HuH-7 (cell line): ENCODE measurements around the gene DRC7.

ENCODE experiments used
- DNase-seq: peaks from one replicate; pipeline ENCODE4 v3.0.0; 2011; ENCODE audit warnings: low spot score

DRC7 gene

GRCh38 chr16:57676553-57677085, 18.0 kb upstream of the DRC7 start:
- DNase-seq, result no peak

- no peak for DNase-seq
These were observed 16.8 kb upstream of the DRC7 start for GRCh38 chr16:57677622-57678369.

GRCh38 chr16:57679016-57679415, 15.6 kb upstream of the DRC7 start:
- no peak for DNase-seq

DNA sequence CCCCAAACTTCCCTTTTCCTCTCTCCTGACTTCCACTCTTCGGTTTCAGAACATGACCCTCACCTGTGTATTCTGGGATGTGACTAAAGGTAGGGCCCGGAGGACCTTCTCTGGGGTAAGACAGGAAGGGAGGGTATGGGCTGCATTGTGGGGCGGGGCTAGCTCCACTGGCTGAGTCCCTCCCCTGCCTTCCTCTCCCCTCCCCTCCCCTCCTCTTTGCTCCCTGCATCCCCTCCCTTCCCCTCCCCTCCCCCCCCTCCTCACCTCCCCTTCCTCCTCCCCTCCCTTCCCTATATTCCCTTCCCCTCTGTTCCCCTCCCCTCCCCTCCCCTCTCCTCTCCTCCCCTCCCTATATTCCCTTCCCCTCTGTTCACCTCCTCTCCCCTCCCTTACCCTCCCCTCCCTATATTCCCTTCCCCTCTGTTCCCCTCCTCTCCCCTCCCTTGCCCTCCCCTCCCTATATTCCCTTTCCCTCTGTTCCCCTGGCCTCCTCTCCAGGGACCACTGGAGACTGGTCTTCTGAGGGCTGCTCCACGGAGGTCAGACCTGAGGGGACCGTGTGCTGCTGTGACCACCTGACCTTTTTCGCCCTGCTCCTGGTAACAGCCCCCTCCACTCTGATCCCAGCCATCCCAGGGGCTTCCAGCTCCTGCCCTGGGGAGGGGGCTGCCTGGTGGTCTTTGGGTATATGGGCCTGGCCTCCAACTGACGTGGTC, 14.7 kb upstream of the DRC7 start:
- DNase-seq, result no peak

- DNase-seq, result no peak
These were observed 13.7 kb upstream of the DRC7 start for GRCh38 chr16:57680842-57681375.

- no peak for DNase-seq
These were observed 12.5 kb upstream of the DRC7 start for GRCh38 chr16:57681950-57682728.

GRCh38 chr16:57682809-57683635, 11.6 kb upstream of the DRC7 start:
- DNase-seq, result no peak

DNA sequence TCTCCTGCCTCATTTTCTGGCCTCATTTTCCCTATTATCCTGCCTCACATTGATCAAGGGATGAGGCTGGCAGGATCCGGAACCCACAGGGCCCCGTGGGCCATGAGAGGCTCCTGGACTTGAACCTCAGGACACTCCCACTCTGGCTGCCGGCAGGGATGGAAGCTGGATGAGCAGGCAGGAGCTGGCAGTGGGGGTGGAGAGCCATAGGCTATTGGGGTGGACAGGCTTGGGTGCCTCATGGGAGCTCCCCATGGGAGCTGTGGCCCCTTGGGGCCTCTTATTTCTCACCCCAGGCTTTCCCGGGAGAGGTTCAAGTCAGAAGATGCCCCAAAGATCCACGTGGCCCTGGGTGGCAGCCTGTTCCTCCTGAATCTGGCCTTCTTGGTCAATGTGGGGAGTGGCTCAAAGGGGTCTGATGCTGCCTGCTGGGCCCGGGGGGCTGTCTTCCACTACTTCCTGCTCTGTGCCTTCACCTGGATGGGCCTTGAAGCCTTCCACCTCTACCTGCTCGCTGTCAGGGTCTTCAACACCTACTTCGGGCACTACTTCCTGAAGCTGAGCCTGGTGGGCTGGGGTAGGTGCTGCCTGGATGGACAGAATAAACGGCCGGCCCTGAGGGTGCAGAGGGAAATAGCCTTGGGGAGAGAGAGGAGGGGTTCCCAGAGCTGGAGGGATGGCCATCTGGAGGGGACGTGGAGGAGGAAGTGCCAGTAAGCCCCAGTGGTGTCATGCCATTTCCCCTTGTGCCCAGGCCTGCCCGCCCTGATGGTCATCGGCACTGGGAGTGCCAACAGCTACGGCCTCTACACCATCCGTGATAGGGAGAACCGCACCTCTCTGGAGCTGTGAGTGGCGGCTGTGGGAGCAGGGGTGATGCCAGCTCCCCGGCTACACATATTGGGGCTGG, 10.7 kb upstream of the DRC7 start:
- no peak for DNase-seq

DNA sequence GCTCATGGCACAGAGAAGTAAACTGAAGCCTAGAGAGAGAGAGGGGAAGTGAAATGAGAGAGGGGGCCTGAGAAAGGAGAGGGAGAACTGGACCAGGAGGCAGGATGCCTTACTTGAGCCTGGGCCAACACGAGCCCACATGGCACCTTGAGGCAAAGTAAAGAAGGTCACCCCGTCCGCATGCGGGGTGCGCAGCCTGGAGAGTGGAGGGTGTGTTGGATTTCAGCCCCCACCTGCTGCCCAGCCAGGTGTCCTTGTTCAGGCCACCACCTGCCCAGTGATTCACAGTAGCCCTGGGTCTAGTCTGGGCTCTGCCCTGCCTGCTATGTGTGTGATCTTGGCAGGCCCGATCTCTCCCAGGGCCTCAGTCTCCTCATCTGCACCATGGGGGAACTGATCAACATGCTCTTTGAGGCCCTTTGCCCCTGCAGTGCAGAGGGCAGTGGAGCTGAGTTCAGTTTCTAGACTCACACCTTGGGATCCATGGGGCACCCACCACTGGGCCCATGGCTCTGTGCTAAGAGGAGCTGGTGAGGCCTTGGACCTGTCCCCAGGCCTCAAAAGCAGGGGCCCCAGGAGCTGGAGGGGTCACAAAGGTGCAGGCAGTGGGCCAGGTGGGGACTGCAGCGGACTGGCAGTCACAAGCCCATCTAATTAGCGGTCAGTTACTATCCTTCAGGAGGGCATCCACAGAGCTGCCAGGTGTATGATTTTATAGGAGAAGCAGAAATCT, 9.8 kb upstream of the DRC7 start:
- no peak for DNase-seq

GRCh38 chr16:57685633-57686032, 9.0 kb upstream of the DRC7 start:
- DNase-seq, result no peak

GRCh38 chr16:57686577-57686976, 8.0 kb upstream of the DRC7 start:
- DNase-seq, result no peak

GRCh38 chr16:57687363-57687929, 7.2 kb upstream of the DRC7 start:
- no peak for DNase-seq

DNA sequence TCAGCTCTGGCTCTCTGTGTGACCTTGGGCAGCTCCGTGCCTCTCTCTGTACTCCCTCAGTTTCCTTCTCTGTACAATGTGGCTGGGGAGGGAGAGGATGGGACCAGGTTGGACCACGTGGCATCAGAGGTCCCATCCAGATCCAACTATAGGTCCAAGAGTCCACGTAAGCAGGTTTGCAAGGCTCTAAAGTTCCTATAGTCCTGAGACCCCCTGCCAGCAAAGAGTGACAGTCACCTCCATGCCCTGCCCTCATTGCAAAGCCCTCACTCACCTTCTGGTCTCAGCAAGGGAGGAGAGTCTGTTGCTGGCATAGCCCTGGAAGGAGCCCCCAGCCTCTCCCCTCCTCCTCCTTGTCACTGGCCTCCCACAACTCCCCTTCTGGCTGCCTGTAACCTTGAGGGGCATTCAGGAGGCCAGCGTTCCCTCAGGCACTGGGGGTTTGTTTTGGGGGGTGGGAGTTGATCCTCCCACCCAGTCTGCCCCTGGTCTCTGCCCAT, 6.1 kb upstream of the DRC7 start:
- no peak for DNase-seq

DNA sequence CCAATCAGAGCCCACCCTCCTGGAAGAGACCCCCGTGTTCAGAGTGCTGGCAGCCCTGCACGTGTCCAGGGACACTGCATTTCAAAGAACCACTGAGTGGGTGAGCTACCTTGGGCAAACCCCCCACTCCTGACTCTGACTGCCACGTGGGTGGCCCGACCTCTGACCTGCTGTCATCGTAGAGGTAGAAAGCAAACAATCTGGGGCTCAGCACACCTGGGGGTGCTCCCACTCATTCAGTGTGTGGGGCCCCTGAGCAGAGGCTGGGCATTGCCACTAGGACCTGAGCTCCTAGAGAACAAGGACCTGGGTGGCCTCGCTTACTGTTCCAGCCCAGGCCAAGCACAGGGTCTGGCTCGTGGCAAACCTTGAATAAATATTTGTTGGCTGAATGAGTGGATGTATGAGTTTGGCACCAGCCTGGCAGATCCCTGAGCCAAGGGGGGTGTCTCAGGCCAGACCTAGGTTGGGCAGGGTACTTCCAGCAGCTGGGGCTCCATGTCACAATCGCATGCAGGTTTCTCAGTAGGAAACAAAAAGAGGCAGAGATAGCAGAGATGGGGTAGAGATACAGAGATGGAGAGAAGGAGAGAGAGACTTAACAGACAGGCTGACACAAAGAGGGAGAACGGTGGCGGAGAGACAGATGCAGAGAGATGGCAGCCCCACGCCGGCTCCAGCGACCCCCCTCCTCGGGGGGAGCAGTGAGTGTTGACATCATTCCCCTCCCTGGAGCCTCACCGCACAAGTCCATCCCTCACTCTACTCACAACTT, 5.4 kb upstream of the DRC7 start:
- DNase-seq, result no peak

- DNase-seq, result no peak
These were observed 4.6 kb upstream of the DRC7 start for GRCh38 chr16:57689762-57690558.

GRCh38 chr16:57690782-57691471, 3.7 kb upstream of the DRC7 start:
- DNase-seq, result no peak

GRCh38 chr16:57692636-57693035, 2.0 kb upstream of the DRC7 start:
- DNase-seq, result no peak
